Germinal center (tissue), 1 donor: ENCODE results near the gene GLIPR1L1.
"Not testable (repeated sequence)": the region's sequence is repeated elsewhere in the genome, so short reads cannot be mapped to it uniquely, and the experiment has no call there.

Source experiments
- DNase-seq: peaks from one replicate; pipeline ENCODE4 v3.0.0; 2012; ENCODE audit warnings: mixed read lengths, low spot score

Gene GLIPR1L1

GRCh38 chr12:75334384-75335030 lies at the start of gene GLIPR1L1:
GLIPR1L1 (plus strand) TSS chr12:75334670; CDS start chr12:75334729, 59 bp downstream.
- DNase-seq, result peak; percentile 34

GRCh38 chr12:75288860-75289259 lies 45.6 kb upstream of the GLIPR1L1 start:
- DNase-seq, result no peak

GRCh38 chr12:75289753-75290152 lies 44.7 kb upstream of the GLIPR1L1 start:
- DNase-seq, result no peak

- DNase-seq, result no peak
Measured at GRCh38 chr12:75291014-75291413, 43.5 kb upstream of the GLIPR1L1 start.

GRCh38 chr12:75294336-75294735 lies 40.1 kb upstream of the GLIPR1L1 start:
- no peak for DNase-seq

GRCh38 chr12:75294797-75295196 lies 39.7 kb upstream of the GLIPR1L1 start:
- no peak for DNase-seq

GRCh38 chr12:75302225-75302624 lies 32.2 kb upstream of the GLIPR1L1 start:
- no peak for DNase-seq

GRCh38 chr12:75302781-75303180 lies 31.7 kb upstream of the GLIPR1L1 start:
- no peak for DNase-seq

- DNase-seq, result no peak
Measured at GRCh38 chr12:75305412-75306332, 28.8 kb upstream of the GLIPR1L1 start.

- no peak for DNase-seq
Measured at GRCh38 chr12:75308279-75308678, 26.2 kb upstream of the GLIPR1L1 start.

GRCh38 chr12:75311369-75311768 lies 23.1 kb upstream of the GLIPR1L1 start:
- DNase-seq, result no peak

GRCh38 chr12:75315518-75315917 lies 19.0 kb upstream of the GLIPR1L1 start:
- no peak for DNase-seq

GRCh38 chr12:75317784-75318183 lies 16.7 kb upstream of the GLIPR1L1 start:
- DNase-seq, result no peak

- no peak for DNase-seq
Measured at GRCh38 chr12:75322464-75322863, 12.0 kb upstream of the GLIPR1L1 start.

- DNase-seq, result no peak
Measured at GRCh38 chr12:75323663-75324062, 10.8 kb upstream of the GLIPR1L1 start.

- no peak for DNase-seq
Measured at GRCh38 chr12:75327642-75328041, 6.8 kb upstream of the GLIPR1L1 start.

GRCh38 chr12:75329918-75330826 lies 4.3 kb upstream of the GLIPR1L1 start, which contains the start of gene CAPS2:
CAPS2 (minus strand) TSS chr12:75330324; CDS start chr12:75326498, 3,826 bp downstream.
- peak; percentile 82 for DNase-seq

- no peak for DNase-seq
Measured at GRCh38 chr12:75337905-75338304, 3.4 kb downstream of the GLIPR1L1 start.

- no peak for DNase-seq
Measured at GRCh38 chr12:75341873-75342272, 7.4 kb downstream of the GLIPR1L1 start.

GRCh38 chr12:75345531-75345930 lies 11.1 kb downstream of the GLIPR1L1 start:
- DNase-seq, result no peak

GRCh38 chr12:75346215-75346614 lies 11.7 kb downstream of the GLIPR1L1 start:
- DNase-seq, result not testable (repeated sequence)

GRCh38 chr12:75349946-75350345 lies 15.5 kb downstream of the GLIPR1L1 start:
- DNase-seq, result no peak
